B cell (primary cell): Measurements from ENCODE around the gene SPRED2. TPM values are rescaled to one million over a fixed set of nuclear protein-coding genes. Genes with fewer than 3 reads are reported as not detected.

Experiments used
- ATAC-seq: fragments of 200-7000 bp; cut with Tn5 transposase; one replicate; pipeline ENCODE4 v1.10.0; 2021; ENCODE audit warnings: low read depth, mild to moderate bottlenecking, moderate number of reproducible peaks, moderate library complexity
- CTCF ChIA-PET: fragments of 350-600 bp; sonication (Branson Sonifier 250); formaldehyde crosslinking; loops from one replicate; lab custom pipeline; 2021; ENCODE audit warnings: antibody characterized with exemption, inconsistent platforms; lab: Charles Lee
- POLR2A ChIA-PET: fragments of 350-600 bp; sonication (Branson Sonifier 250); formaldehyde crosslinking; loops from one replicate; lab custom pipeline; 2021; ENCODE audit warnings: antibody characterized with exemption; lab: Charles Lee
- DNase-seq: peaks from one replicate; pipeline ENCODE4 v3.0.0; 2013
- H2AFZ ChIP-seq: 2 replicates; pipeline ENCODE4 v1.6.1; 2012; ENCODE audit warnings: mild to moderate bottlenecking, low read depth, low read length; ENCODE audit not compliant: insufficient read depth, poor library complexity, severe bottlenecking
- H3K27ac ChIP-seq, 2 donors: 1 replicate in 1 of 2; 2 replicates in 1 of 2; pipeline ENCODE4 v1.5.1; 2012 to 2013; ENCODE audit warnings: low read length in 2 of 2, mild to moderate bottlenecking in 2 of 2, moderate library complexity in 1 of 2
- H3K27me3 ChIP-seq, 4 experiments: fragments of 200-600 bp in 1 of 4; sonication (generic) in 1 of 4; replicated peaks in 1 of 4; 1 replicate in 2 of 4; 2 replicates in 2 of 4; pipeline versions ENCODE4 v1.6.1 to v1.7.0; 2013 to 2016; ENCODE audit warnings: low read length in 3 of 4, mild to moderate bottlenecking in 2 of 4, mixed read lengths in 1 of 4, moderate library complexity in 1 of 4; ENCODE audit not compliant: insufficient read depth in 4 of 4, control insufficient read depth in 3 of 4; ENCODE audit errors: control extremely low read depth in 1 of 4
- H3K36me3 ChIP-seq, 2 experiments: replicated peaks in 1 of 2; 1 replicate in 1 of 2; 2 replicates in 1 of 2; pipeline versions ENCODE4 v1.6.1 to v1.7.1; 2013; ENCODE audit warnings: low read length in 1 of 2; ENCODE audit not compliant: insufficient read depth in 2 of 2, control insufficient read depth in 1 of 2; ENCODE audit errors: control extremely low read depth in 1 of 2, extremely low read depth in 1 of 2
- H3K4me1 ChIP-seq, 2 donors: fragments of 200-600 bp in 1 of 2; sonication (generic) in 1 of 2; 1 replicate in 1 of 2; 2 replicates in 1 of 2; pipeline versions ENCODE4 v1.5.1 to v1.6.1; 2013 to 2017; ENCODE audit warnings: low read length in 2 of 2; ENCODE audit not compliant: control insufficient read depth in 2 of 2, insufficient read depth in 2 of 2
- H3K4me2 ChIP-seq: replicated peaks from 2 replicates; pipeline ENCODE3; 2012; ENCODE audit warnings: mild to moderate bottlenecking, low read depth, low read length; ENCODE audit not compliant: poor library complexity, severe bottlenecking
- H3K4me3 ChIP-seq, 5 experiments: fragments of 200-600 bp in 1 of 5; sonication (generic) in 1 of 5; 1 replicate in 3 of 5; 2 replicates in 2 of 5; pipeline versions ENCODE4 v1.5.1 to v1.7.0; 2011 to 2016; ENCODE audit warnings: low read length in 4 of 5, mild to moderate bottlenecking in 4 of 5, low read depth in 2 of 5, control low read depth in 1 of 5, moderate library complexity in 1 of 5; ENCODE audit not compliant: insufficient read depth in 1 of 5; ENCODE audit errors: control extremely low read depth in 1 of 5, extremely low read depth in 1 of 5
- H3K79me2 ChIP-seq: fragments of 200-600 bp; sonication (generic); one replicate; pipeline ENCODE4 v1.6.0; 2016; ENCODE audit warnings: low read length; ENCODE audit not compliant: control insufficient read depth, insufficient read depth
- H3K9ac ChIP-seq: fragments of 200-600 bp; sonication (generic); 2 replicates; pipeline ENCODE4 v1.6.1; 2017; ENCODE audit warnings: mild to moderate bottlenecking, low read length, moderate library complexity
- H3K9me3 ChIP-seq, 3 donors: one replicate each; pipeline versions ENCODE4 v1.6.1 to v1.7.1; 2013; ENCODE audit warnings: low read length in 2 of 3; ENCODE audit not compliant: control insufficient read depth in 2 of 3, insufficient read depth in 1 of 3; ENCODE audit errors: control extremely low read depth in 1 of 3
- H4K20me1 ChIP-seq: 2 replicates; pipeline ENCODE4 v1.6.0; 2012; ENCODE audit warnings: mild to moderate bottlenecking, low read length; ENCODE audit not compliant: insufficient read depth, control insufficient read depth, poor library complexity, severe bottlenecking
- H3K27ac Mint-ChIP-seq: one replicate; pipeline ENCODE4 v1.8.0; 2021; ENCODE audit warnings: mixed read lengths
- H3K27me3 Mint-ChIP-seq: one replicate; pipeline ENCODE4 v1.8.0; 2021; ENCODE audit warnings: mixed read lengths
- H3K4me1 Mint-ChIP-seq: one replicate; pipeline ENCODE4 v1.8.0; 2021; ENCODE audit warnings: mixed read lengths
- H3K4me3 Mint-ChIP-seq: one replicate; pipeline ENCODE4 v1.8.0; 2021; ENCODE audit warnings: mixed read lengths
- H3K9me3 Mint-ChIP-seq: one replicate; pipeline ENCODE4 v1.8.0; 2022; ENCODE audit warnings: mixed read lengths; ENCODE audit not compliant: insufficient read depth
- EZH2 ChIP-seq: IDR thresholded peaks from 2 replicates; pipeline ENCODE4 v1.6.1; 2012; ENCODE audit warnings: borderline replicate concordance, low read depth, mild to moderate bottlenecking, moderate library complexity, low read length; ENCODE audit not compliant: insufficient read depth, poor library complexity, severe bottlenecking
- WGBS: methylation state at CpG from one replicate; pipeline ENCODE4 v1.1.5; 2013; ENCODE audit warnings: missing lambda C conversion rate; ENCODE audit not compliant: insufficient coverage; 5-methylcytosine and 5-hydroxymethylcytosine counted together
- intact Hi-C: fragments of 100-400 bp; cut with micrococcal nuclease; formaldehyde crosslinking; loops from one replicate; pipeline ENCODE4 v1.10.0; 2022
- polyA plus RNA-seq: library from polyadenylated mRNA; depleted of rRNA; stranded (reverse); fragments of >200 nt; gene quantifications from 2 replicates; pipeline ENCODE4 v1.2.3, GENCODE V29; 2012
- total RNA-seq, 2 donors: library from RNA; stranded (reverse); fragments of 120-200 nt in 1 of 2; gene quantifications; 1 replicate in 1 of 2; 2 replicates in 1 of 2; pipeline versions ENCODE4 v1.2.3 to v1.2.4, GENCODE V29; 2013 to 2022
- TF ChIP-seq, protein P1 (sequence below): fragments of 200-600 bp; IDR thresholded peaks from one replicate; pipeline ENCODE4 v1.8.0; 2022; ENCODE audit warnings: antibody characterized with exemption, mild to moderate bottlenecking

SPRED2 gene
- total and polyA plus RNA-seq, 2 donors (not counting 1 experiment from before 2014, with no cell fraction given): 0.40 to 1.3 TPM

DNA sequence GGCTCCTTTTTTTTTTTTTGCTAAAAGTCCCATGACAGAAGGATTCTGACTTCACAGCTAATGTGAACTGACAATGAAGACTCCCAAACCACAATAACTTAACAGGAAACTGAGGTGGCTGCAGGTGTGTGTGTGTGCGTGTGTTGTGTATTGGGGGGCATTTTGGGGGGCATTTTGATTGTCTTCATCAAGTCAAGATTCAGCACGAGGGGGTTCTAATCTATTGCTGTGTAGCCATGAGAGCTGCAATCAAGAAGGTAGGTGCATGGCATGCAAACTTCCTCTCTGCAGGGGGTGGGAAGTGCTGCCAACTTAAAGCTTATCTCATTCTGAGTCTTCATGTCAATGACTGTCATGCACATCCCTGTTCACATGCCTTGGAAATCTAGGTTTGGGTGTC is 25.2 kb downstream of the SPRED2 start:
- CTCF ChIA-PET: interaction anchor here (1.0 kb wide), 1 partner anchor 13 kb away, joined by 3 read pairs; no protein-coding TSS in a partner anchor
- POLR2A ChIA-PET: no interaction called here
- intact Hi-C loops: no loop called here
- Histone ChIP-seq H3K4me2 (no peak overlapping the region), H3K4me3 (no peak overlapping the region), H3K9ac (no peak overlapping the region), H3K4me1 (peaks cover 0 to 7% of the 10 kb centered on the region in 2 donors), H3K27me3 (peaks cover 0 to 16% (median 6%) of the 10 kb centered on the region in 4 experiments), H3K79me2 (peaks cover 16% of the 10 kb centered on the region), H2AFZ (no peak overlapping the region), H3K27ac (no peak overlapping the region), H4K20me1 (no peaks in the 10 kb centered on the region), H3K36me3 (no peaks in the 10 kb centered on the region), H3K9me3 (peaks cover 0 to 2% (median 0%) of the 10 kb centered on the region in 3 donors)
- H3K4me3 Mint-ChIP-seq: no peak overlapping the region
- DNase-seq (no peak), ATAC-seq (no peak)
- peaks cover 32% of the 10 kb centered on the region for H3K27me3 Mint-ChIP-seq
- 25% methylated on average over 2 of the region's 2 CpGs for WGBS
- H3K9me3 Mint-ChIP-seq: no peaks in the 10 kb centered on the region
- TF ChIP-seq, protein P1, sequence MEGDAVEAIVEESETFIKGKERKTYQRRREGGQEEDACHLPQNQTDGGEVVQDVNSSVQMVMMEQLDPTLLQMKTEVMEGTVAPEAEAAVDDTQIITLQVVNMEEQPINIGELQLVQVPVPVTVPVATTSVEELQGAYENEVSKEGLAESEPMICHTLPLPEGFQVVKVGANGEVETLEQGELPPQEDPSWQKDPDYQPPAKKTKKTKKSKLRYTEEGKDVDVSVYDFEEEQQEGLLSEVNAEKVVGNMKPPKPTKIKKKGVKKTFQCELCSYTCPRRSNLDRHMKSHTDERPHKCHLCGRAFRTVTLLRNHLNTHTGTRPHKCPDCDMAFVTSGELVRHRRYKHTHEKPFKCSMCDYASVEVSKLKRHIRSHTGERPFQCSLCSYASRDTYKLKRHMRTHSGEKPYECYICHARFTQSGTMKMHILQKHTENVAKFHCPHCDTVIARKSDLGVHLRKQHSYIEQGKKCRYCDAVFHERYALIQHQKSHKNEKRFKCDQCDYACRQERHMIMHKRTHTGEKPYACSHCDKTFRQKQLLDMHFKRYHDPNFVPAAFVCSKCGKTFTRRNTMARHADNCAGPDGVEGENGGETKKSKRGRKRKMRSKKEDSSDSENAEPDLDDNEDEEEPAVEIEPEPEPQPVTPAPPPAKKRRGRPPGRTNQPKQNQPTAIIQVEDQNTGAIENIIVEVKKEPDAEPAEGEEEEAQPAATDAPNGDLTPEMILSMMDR: no peak
- no peak for TF ChIP-seq EZH2
- peaks cover 10% of the 10 kb centered on the region for H3K4me1 Mint-ChIP-seq
- H3K27ac Mint-ChIP-seq: no peak overlapping the region

DNA sequence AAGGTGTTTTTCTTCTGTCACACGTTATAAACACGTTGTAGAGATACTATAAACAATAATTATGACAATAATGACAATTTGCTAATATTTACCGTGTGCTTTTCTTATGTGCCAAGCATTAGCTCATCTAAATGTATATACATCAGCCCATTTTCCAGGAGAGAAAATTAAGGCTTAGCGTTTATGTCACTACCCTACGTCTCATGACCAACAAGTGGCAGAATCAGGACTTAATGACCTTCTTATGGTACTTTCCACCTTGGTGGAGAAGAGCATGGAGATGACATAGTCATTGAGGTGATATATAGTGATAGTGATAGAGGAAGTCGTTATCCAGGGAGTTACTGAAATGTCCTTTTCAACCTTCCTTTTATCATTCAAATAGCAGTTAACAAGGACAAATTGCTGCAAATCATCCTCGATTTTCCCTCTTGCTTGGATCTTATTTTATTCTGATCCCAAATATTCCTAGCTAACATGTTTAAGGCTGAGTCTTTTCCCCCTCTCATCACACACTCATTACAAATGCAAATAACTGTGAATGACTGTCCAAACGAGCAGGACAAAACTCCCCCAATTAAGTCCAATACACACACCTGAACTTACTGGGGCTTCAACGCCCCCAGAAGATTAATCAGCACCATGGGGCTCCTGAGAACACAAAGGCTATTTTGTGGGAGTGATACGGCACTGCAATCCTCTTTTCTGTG is 27.3 kb downstream of the SPRED2 start:
- Histone ChIP-seq H3K4me1 (peaks cover 0 to 7% of the 10 kb centered on the region in 2 donors), H3K9me3 (peaks cover 0 to 2% (median 0%) of the 10 kb centered on the region in 3 donors), H3K27me3 (peaks cover 0 to 16% (median 6%) of the 10 kb centered on the region in 4 experiments), H2AFZ (no peak overlapping the region), H3K4me2 (no peak overlapping the region), H3K4me3 (no peak overlapping the region), H3K27ac (no peak overlapping the region), H4K20me1 (no peaks in the 10 kb centered on the region), H3K9ac (no peak overlapping the region), H3K36me3 (no peaks in the 10 kb centered on the region), H3K79me2 (peaks cover 19% of the 10 kb centered on the region)
- TF ChIP-seq EZH2: no peak
- TF ChIP-seq, protein P1: no peak
- intact Hi-C loops: no loop called here
- H3K9me3 Mint-ChIP-seq: no peaks in the 10 kb centered on the region
- H3K4me3 Mint-ChIP-seq: no peak overlapping the region
- peaks cover 32% of the 10 kb centered on the region for H3K27me3 Mint-ChIP-seq
- H3K27ac Mint-ChIP-seq: no peak overlapping the region
- ChIA-PET CTCF (interaction anchor here (1.3 kb wide), 1 partner anchor 15 kb away, joined by 3 read pairs; no protein-coding TSS in a partner anchor), POLR2A (no interaction called here)
- ATAC-seq (no peak), DNase-seq (no peak)
- peaks cover 10% of the 10 kb centered on the region for H3K4me1 Mint-ChIP-seq
- WGBS: 84% methylated on average over 3 of the region's 10 CpGs
